ENCODE measurements around the gene ZFHX3.

GRCh38 chr16:73054498-73054812 is 6.5 kb upstream of the ZFHX3 start:
- TF ChIP-seq CTCF (conservative IDR thresholded peaks at IDR 0.05) = no peak
- TF ChIP-seq ZFX (IDR thresholded peaks at IDR 0.05) = no peak

Measured in C4-2B (cell line).